WTC11 (cell line): ENCODE data around the gene TMEM18. TPM values are rescaled to one million over a fixed set of nuclear protein-coding genes. Genes with fewer than 3 reads are reported as not detected.

Experiments
- ATAC-seq: fragments of 200-7000 bp; cut with Tn5 transposase; 2 replicates; pipeline ENCODE4 v1.10.0; 2021; ENCODE audit warnings: mild to moderate bottlenecking, moderate library complexity
- CTCF ChIA-PET: fragments of 300-600 bp; sonication (Branson Sonifier 250); formaldehyde crosslinking; loops from one replicate; lab custom pipeline; 2021; ENCODE audit warnings: antibody characterized with exemption; lab: Charles Lee
- POLR2A ChIA-PET: fragments of 350-600 bp; sonication (Branson Sonifier 250); formaldehyde crosslinking; loops from one replicate; lab custom pipeline; 2021; ENCODE audit warnings: antibody characterized with exemption; lab: Charles Lee
- DNase-seq: peaks from one replicate; pipeline ENCODE4 v3.0.0; 2021; ENCODE audit warnings: low spot score
- H3K27ac Mint-ChIP-seq: 2 replicates; pipeline ENCODE4 v1.8.0; 2021; ENCODE audit warnings: mixed read lengths
- H3K27me3 Mint-ChIP-seq: 2 replicates; pipeline ENCODE4 v1.8.0; 2021; ENCODE audit warnings: low read depth, mild to moderate bottlenecking, moderate library complexity, mixed read lengths
- H3K36me3 Mint-ChIP-seq: 2 replicates; pipeline ENCODE4 v1.8.0; 2021; ENCODE audit warnings: mixed read lengths
- H3K4me1 Mint-ChIP-seq: 2 replicates; pipeline ENCODE4 v1.8.0; 2022; ENCODE audit warnings: mixed read lengths
- H3K4me3 Mint-ChIP-seq: 2 replicates; pipeline ENCODE4 v1.8.0; 2021; ENCODE audit warnings: mild to moderate bottlenecking, moderate library complexity, mixed read lengths
- H3K9me3 Mint-ChIP-seq: 2 replicates; pipeline ENCODE4 v1.8.0; 2021; ENCODE audit warnings: mixed read lengths
- ARID4B ChIP-seq: sonication (generic); formaldehyde crosslinking; IDR thresholded peaks from 2 replicates; pipeline ENCODE4 v1.8.0; 2023; ENCODE audit warnings: missing genetic modification reagents, mild to moderate bottlenecking, borderline replicate concordance
- CTCF ChIP-seq: fragments of 200-600 bp; IDR thresholded peaks from 2 replicates; pipeline ENCODE4 v1.8.0; 2022; ENCODE audit warnings: antibody characterized with exemption
- E2F1 ChIP-seq: sonication (generic); formaldehyde crosslinking; IDR thresholded peaks from 2 replicates; pipeline ENCODE4 v1.8.0; 2022; ENCODE audit warnings: mild to moderate bottlenecking, missing genetic modification reagents
- E2F5 ChIP-seq: sonication (generic); formaldehyde crosslinking; IDR thresholded peaks from 2 replicates; pipeline ENCODE4 v1.8.1; 2022; ENCODE audit warnings: mild to moderate bottlenecking, moderate library complexity, missing genetic modification reagents
- ESRRA ChIP-seq: sonication (generic); formaldehyde crosslinking; IDR thresholded peaks from 2 replicates; pipeline ENCODE4 v1.8.1; 2022; ENCODE audit warnings: mild to moderate bottlenecking, missing genetic modification reagents, borderline replicate concordance
- HMGXB4 ChIP-seq: sonication (generic); formaldehyde crosslinking; IDR thresholded peaks from 2 replicates; pipeline ENCODE4 v1.8.1; 2023; ENCODE audit warnings: mild to moderate bottlenecking, moderate library complexity, missing genetic modification reagents
- IRF2 ChIP-seq: sonication (generic); formaldehyde crosslinking; IDR thresholded peaks from 2 replicates; pipeline ENCODE4 v1.8.0; 2022; ENCODE audit warnings: low read depth, missing genetic modification reagents, borderline replicate concordance
- JAZF1 ChIP-seq: fragments of 250-450 bp; sonication (Bioruptor Pico); IDR thresholded peaks from 2 replicates; pipeline ENCODE4 v1.9.0; 2021; ENCODE audit warnings: moderate library complexity, mild to moderate bottlenecking, inconsistent platforms
- NFE2L1 ChIP-seq: sonication (generic); formaldehyde crosslinking; IDR thresholded peaks from 2 replicates; pipeline ENCODE4 v1.8.1; 2023; ENCODE audit warnings: missing genetic modification reagents
- NFYB ChIP-seq: sonication (generic); formaldehyde crosslinking; conservative IDR thresholded peaks from 2 replicates; pipeline ENCODE4 v1.8.0; 2022; ENCODE audit warnings: low read depth, missing genetic modification reagents
- SMAD3 ChIP-seq: sonication (generic); formaldehyde crosslinking; IDR thresholded peaks from 2 replicates; pipeline ENCODE4 v1.8.0; 2022; ENCODE audit warnings: missing genetic modification reagents, mild to moderate bottlenecking, borderline replicate concordance
- TEAD4 ChIP-seq: sonication (generic); formaldehyde crosslinking; IDR thresholded peaks from 2 replicates; pipeline ENCODE4 v1.8.0; 2022; ENCODE audit warnings: mild to moderate bottlenecking, missing genetic modification reagents
- ZMAT4 ChIP-seq: fragments of 250-450 bp; sonication (Bioruptor Pico); IDR thresholded peaks from 2 replicates; pipeline ENCODE4 v1.9.0; 2021; ENCODE audit warnings: mild to moderate bottlenecking
- ZNF121 ChIP-seq: sonication (generic); formaldehyde crosslinking; IDR thresholded peaks from 2 replicates; pipeline ENCODE4 v1.8.0; 2023; ENCODE audit warnings: missing genetic modification reagents
- ZNF138 ChIP-seq: sonication (generic); formaldehyde crosslinking; conservative IDR thresholded peaks from 2 replicates; pipeline ENCODE4 v1.8.1; 2022; ENCODE audit warnings: mild to moderate bottlenecking, moderate library complexity, missing genetic modification reagents
- ZNF232 ChIP-seq: sonication (generic); formaldehyde crosslinking; IDR thresholded peaks from 2 replicates; pipeline ENCODE4 v1.8.0; 2022; ENCODE audit warnings: mild to moderate bottlenecking, missing genetic modification reagents
- ZNF416 ChIP-seq: fragments of 250-450 bp; sonication (Bioruptor Pico); IDR thresholded peaks from 2 replicates; pipeline ENCODE4 v1.9.0; 2021; ENCODE audit warnings: mild to moderate bottlenecking, inconsistent platforms
- total RNA-seq: library from RNA; stranded (reverse); gene quantifications from 3 replicates; pipeline ENCODE4 v1.2.3, GENCODE V29; 2021

Gene TMEM18
- total RNA-seq, 1 experiment from 2014 or later: 24.0 TPM

- TF ChIP-seq HMGXB4 (CRISPR knock-in tag): no peak
- TF ChIP-seq SMAD3 (CRISPR knock-in tag): no peak
- TF ChIP-seq TEAD4: no peak
- TF ChIP-seq ZNF121 (CRISPR knock-in tag): no peak
Measured at GRCh38 chr2:624551-625347, 52.5 kb downstream of the TMEM18 start (continued).

GRCh38 chr2:624096-624495 is 53.1 kb downstream of the TMEM18 start:
- Mint-ChIP-seq H3K27ac (no peak overlapping the region), H3K36me3 (no peaks in the 10 kb centered on the region), H3K4me3 (no peak overlapping the region), H3K4me1 (peaks cover 8% of the 10 kb centered on the region; the same call in 1 of the 2 replicates), H3K27me3 (no peaks in the 10 kb centered on the region), H3K9me3 (no peaks in the 10 kb centered on the region)
- DNase-seq (no peak), ATAC-seq (no peak)
- TF ChIP-seq CTCF: no peak
- TF ChIP-seq NFE2L1 (CRISPR knock-in tag): no peak
- TF ChIP-seq E2F1 (CRISPR knock-in tag): no peak
- TF ChIP-seq SMAD3 (CRISPR knock-in tag): no peak
- ChIA-PET CTCF (no interaction called here), POLR2A (no interaction called here)

GRCh38 chr2:623130-623922 is 53.9 kb downstream of the TMEM18 start:
- Mint-ChIP-seq H3K36me3 (0 out of 2 replicates have a peak, but pooled peaks cover under 1% of the 10 kb centered on the region), H3K27me3 (no peaks in the 10 kb centered on the region), H3K4me1 (peaks cover 8% of the 10 kb centered on the region; the same call in 1 of the 2 replicates), H3K27ac (no peak overlapping the region), H3K4me3 (no peak overlapping the region), H3K9me3 (peaks cover under 1% of the 10 kb centered on the region)
- ATAC-seq (no peak), DNase-seq (no peak)
- TF ChIP-seq IRF2 (CRISPR knock-in tag) (no peak), ZMAT4 (CRISPR knock-in tag) (no peak), ZNF416 (no peak), JAZF1 (CRISPR knock-in tag) (no peak), ZNF138 (CRISPR knock-in tag) (no peak), ARID4B (no peak), E2F5 (CRISPR knock-in tag) (no peak), ZNF232 (CRISPR knock-in tag) (no peak), NFYB (CRISPR knock-in tag) (no peak), ESRRA (no peak)
- POLR2A ChIA-PET: no interaction called here
- CTCF ChIA-PET: no interaction called here
